NOMO-1 treated with DMSO at 0.1 percent for 48 hours (cell line): ENCODE results near the gene CCDC88C.
"Not testable (repeated sequence)": the region's sequence is repeated elsewhere in the genome, so short reads cannot be mapped to it uniquely, and the experiment has no call there.

Experiments
- DNase-seq: peaks from one replicate; lab custom pipeline; 2025; ENCODE audit not compliant: unreplicated experiment; lab: John Stamatoyannopoulos, UW

CCDC88C gene

DNA sequence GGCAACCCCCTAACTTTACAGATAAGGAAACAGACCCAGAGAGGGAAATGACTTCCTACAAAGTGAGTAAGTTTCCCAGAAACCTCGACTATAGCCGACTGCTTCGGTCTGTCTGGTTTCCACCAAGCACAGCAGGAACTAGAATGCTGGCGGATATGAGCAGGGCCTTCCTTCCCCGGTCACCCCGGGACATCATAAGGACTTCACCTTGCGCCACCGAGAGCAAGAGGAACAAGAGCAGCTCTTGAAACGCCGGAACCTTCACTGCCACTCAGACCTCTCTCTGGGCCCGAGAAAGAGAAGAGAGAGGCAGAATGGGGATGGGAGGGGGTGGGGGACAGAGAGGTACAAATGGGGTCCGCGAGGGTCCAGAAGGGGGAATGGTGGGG, 143.7 kb downstream of the CCDC88C start:
- DNase-seq, result no peak

- DNase-seq, result no peak
Measured at GRCh38 chr14:91273273-91273884, 144.2 kb downstream of the CCDC88C start.

DNA sequence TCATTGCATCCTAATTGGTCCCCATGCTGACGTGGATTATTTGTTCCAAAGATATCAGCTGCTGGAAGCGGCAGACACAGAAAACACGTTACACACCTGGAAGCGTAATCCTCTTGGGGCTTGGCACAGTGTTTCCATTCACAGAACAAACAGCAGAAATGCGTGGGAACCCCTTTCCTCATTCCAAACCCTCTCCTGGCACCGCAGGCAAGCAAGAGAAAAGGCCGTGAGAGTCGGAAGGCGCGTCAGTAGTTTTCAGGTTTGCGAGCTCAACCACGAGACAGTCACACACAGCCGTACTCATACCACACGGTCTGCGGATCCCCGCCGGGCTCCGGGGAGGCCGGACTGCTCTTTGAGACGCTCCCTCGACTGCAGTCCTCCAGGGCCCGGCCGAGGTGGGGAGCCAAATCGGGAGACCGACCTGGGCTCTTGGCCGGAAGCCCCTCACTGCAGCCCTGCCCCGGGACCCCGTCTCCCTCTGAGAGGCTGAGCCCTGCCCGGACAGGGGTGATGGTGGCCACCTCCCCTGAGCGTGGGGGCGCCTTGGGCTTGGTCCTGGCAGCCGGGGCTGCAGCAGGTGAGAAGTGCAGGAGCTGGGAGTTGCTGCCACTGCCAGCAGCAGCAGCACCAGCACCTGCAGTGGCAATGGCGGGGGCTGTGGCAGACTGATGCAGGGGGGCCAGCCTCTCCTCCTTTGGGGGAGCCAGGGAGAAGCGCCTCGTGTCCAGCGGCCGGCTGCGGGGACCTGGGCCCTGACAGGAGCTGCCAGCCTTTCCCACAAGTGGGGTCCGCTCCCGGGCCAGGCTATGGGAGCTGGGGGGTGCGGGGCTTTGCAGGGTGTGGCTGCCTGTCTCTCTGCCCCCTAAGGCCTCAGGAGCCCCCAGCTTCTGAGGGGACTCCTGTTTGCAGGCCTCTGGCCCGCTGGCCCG, 145.0 kb downstream of the CCDC88C start:
- no peak for DNase-seq

DNA sequence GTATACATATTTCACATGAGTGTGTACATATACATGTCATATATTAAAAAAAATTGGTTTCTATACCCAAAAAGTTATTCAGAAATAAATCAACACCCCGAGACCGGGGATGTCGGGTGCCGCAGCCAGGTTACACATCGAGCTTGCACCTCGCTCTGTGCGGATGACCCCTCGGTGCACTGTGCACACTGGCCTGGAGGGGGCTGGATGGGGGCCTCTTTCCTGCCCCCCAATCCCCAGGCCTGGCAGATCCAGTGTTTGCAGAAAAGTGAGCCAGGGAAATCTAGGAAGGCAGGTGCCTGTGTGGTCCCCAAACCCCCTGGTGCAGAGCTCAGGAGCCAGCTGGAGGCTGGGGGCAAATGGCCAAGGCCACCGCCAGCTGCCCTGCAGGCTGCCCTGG, 146.0 kb downstream of the CCDC88C start:
- DNase-seq, result no peak

DNA sequence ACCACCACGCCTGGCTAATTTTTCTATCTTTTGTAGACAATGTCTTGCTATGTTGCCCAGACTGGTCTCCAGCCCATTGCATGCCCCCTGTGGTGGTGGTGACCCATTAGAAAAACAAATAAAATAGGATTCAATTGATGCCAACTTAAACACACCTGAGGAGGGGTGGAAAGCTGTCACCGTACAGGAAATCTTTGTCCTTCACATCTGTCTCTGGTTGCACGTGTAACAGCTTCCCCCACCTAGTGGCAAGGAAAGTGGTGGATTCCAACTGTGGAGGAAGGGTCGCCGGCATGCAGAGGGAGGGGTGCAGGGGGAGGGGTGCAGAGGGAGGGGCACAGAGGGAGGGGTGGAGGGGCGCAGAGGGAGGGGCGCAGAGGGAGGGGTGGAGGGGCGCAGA, 147.0 kb downstream of the CCDC88C start:
- no peak for DNase-seq

DNA sequence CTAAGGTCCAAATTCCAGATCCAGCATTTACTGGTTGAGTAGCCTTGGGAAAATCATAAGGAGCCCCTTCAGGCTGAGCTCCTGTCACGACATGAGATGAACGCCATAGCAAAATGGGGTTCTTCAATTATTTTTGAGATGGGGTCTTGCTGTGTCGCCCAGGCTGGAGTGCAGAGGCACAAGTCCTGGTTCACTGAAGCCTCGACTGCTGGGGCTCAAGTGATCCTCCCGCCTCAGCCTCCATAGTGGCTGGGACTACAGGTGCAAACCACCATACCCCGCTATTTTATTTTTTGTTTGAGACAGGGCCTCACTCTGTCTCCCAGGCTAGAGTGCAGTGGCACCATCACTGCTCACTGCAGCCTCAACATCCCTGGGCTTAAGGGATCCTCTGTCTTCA, 147.4 kb downstream of the CCDC88C start:
- no peak for DNase-seq

DNA sequence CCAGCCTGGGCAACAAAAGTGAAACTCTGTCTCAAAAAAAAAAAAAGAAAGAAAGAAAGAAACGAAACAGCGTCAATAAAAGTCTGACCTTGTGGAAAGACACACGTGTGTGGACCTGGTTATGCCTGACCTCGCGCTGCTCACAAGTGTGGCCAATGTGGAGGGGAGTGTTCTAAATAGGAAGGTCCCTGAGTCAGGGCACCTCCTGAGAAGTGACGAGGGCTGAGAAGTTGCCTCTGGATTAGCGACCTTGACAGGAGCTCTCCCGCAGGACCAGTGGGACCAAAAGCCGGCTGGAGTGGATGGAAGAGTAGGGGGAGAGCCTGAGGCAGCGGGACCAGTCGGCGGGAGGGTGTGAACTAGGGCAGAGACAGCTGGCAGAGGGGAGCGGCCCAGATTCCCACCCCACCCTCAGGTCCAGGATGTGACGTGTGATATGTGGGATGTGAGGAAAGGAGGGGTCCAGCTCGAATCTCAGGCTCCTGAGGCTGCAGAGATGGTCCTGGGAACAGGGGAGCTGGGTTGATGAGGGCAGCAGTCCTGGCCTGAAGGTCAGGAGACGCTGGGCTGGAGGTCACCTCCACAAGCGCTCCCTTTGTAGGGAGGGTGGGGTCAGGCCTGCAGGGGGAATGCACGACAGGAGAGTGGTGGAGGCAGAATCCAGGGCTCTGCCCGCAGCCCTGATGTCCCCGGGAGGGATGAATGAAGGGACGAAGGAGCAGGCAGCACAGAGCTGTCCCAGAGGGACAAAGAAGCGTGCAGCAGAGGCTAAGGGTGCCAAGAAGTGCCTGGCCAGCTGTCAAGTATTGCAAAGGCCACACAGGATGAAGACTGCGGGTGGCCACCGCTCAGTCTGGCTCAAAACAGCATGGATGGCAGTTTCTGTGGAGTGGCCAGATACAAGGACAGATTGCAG, 148.3 kb downstream of the CCDC88C start:
- DNase-seq, result no peak

- DNase-seq, result no peak
Measured at GRCh38 chr14:91267965-91268437, 149.6 kb downstream of the CCDC88C start.

GRCh38 chr14:91266276-91266675, 151.3 kb downstream of the CCDC88C start:
- DNase-seq, result not testable (repeated sequence)

DNA sequence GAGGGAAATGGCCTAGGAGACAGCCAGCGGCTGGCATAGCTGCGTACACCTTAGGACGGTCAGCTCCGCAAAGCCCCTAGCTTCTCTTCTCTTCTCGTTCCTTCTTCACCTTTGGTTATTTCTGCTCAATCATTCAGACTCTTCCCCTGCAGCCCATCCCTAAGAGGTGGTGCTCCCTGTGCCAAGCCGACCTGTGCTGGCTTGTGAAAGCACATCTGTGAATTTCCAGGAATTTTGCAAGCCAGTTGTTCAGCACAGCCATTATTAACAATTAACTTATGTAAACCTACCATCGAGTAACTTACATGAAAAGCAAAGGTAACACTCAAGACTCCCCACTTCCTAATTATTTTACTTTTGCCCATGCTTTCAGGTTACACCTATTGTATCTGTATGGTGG, 152.2 kb downstream of the CCDC88C start:
- DNase-seq, result no peak

DNA sequence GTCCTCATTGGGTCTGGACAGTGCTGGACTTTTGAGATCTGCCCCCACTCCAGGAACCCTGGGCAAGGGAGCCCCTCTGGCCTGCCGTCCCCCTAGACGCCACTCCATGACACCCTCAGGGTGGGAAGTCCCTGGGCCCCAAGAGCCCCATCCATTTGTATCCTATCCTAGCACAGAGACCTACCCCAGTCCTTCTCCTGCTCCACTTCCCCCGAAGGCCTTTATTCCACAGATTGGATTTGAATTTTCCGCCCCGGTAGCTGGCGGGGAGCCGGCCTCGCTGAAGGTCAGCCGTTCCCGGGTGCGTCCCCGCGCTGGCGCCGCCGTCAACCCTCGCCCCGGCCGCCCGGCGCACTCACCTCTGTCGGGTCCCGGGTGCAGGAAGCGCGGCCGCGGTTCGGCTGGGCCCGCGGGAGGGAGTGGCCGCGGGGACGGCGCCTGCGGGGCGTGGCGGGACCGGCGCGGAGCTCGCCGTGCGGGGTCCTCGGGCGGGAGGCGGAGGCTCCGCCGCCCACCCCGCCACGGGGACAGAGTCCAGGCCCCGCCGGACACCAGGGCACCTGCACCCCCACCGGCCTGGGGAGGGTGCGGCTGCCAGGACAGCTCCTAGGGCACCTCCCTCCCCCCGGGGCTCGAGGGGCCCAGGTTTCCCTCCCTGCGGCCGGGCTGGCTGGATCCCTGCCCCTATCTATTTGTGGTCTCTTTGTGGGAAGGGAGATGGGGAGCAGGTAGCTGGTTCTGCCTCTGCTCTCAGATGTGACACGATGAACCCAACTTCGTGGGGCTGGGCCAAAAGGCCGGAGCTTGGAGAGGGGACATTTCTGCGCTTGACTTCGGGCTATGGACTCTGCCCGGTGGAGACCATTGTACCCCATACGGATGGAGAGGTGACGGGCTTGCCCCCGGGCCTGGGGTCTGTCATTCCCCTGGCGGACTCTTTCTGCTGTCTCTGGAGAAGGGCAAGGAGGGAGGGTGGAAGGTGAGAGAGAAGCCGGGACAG, 153.2 kb downstream of the CCDC88C start:
- no peak for DNase-seq

DNA sequence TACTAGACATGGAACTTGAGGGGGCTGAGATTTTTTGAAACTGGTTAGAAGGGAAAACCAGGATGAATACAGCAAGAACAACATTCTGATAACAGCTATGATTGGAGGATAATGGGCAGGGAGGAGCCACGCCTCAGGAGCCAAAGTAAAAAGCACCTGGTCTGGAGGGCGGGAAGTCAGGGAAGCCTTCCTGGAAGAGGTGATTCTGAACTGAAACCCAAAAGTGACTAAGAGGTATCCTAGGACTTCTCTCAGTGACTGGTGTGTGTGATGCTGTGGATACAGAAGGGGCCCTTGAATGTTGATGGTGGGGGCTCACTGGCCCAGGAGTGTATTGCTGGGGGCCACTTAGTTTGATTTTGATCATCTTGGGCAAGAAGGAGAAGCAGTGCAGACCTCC, 154.3 kb downstream of the CCDC88C start:
- DNase-seq, result no peak

GRCh38 chr14:91261986-91262549, 155.6 kb downstream of the CCDC88C start:
- no peak for DNase-seq

DNA sequence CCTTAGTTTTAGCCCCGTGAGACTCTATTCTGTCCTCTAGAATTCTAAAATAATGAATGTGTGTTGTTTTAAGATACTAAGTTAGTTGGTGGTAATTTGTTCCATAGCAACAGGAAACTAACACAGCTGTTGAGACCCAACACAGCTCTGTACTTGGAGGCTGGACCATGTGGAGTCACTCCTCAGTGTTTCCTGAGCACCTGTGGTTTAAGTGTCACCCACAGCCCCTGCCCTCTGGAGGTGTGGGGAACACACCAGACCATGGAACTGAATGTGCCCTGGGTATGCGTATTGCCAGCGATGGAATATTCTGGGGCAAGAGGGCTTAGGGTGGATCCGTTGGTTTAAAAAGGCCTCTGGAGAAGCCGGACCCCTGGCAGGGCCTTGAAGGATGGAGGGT, 156.5 kb downstream of the CCDC88C start:
- no peak for DNase-seq

GRCh38 chr14:91258876-91259275, 158.7 kb downstream of the CCDC88C start:
- DNase-seq, result no peak

DNA sequence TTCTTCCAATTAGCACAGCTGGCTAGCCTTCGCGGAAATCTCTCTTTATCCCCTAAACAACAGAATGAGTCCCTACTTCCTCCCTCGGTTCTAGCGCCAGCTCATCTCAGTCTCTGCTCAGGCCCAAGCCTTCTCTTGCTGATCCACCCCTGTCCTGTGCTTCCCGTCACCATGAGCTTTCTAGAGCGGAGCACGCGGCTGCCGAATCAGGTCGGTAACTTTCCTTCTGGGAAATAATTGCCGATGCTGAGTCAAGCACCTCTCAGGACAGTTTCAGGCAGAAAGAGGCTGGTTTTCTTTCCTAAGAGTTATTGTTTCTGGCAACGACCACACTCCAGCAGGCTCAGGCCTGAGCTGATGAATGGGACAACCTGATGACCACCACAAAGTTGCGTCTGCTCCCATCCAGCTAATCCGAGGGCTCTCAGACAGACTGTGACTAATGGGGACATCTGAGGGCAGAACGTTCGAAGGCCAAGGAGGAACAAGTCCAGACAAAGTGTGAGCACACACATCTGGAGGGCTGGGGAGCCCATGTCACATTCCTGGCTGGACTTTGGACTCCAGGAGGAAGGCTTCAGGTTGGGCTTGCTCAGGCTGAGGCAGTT, 159.5 kb downstream of the CCDC88C start:
- peak; percentile 9 for DNase-seq

DNA sequence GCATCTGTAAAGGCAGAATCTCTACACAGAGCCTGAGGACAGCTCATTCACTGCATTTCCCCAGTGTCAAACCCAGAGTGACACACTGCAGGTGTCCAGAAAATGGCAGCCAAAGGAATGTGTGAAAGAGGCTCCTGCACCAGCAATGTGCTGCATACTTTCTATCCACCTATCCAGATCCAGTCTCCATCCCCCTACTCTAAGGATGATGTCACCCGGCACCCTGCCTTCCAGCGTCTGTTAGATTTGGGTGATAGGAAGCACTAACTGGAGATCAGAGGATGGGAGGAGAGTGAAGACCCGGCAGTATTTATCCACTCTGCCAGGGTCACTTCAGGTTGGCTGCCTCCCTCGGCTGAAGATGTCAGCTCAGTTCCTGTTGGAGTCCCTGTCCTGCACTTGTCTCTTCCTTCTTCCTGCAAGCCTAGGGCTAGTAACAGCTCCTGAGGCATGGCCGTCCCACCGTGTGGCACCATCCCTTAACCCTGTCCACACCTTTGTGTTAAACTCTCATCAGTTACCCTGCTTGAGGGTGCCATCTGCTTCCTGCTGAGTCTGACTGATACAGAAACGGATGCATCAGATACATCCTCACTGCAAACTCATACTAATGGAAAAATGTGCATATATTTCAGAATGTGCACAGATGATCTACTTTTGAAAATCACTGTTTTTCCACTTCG, 160.2 kb downstream of the CCDC88C start:
- no peak for DNase-seq

- DNase-seq, result no peak
Measured at GRCh38 chr14:91256661-91257060, 161.0 kb downstream of the CCDC88C start.
